ENCODE data around the gene IGSF9B. TPM values are rescaled to one million over a fixed set of nuclear protein-coding genes. Genes with fewer than 3 reads are reported as not detected.

Gene IGSF9B
- polyA plus RNA-seq, 2 donors, result 0.93 to 5.5 TPM

DNA sequence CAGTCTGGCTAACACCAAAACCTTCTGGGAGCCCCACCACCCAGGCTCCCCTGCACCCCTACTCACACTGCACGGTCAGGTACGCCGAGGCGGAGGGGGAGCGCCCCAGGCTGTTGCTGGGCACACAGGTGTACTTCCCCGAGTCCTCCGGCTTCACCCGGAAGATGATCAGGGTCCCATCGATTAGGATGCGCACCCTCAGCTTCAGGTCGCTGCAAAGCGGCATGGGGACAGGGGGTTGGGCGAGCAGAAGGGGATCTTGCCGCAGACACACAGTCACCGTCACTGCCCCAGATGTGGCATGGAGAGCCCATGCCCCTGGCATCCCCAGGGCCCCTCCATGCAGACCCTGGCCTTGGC, 21.2 kb downstream of the IGSF9B start:
- Histone ChIP-seq H3K27me3 (ENCODE audit: control insufficient read depth in 1 of 2, insufficient read depth in 2 of 2, low read length in 2 of 2) (no peaks in the 10 kb centered on the region), H3K9me3 (ENCODE audit: control insufficient read depth in 2 of 2, insufficient read depth in 1 of 2, low read depth in 1 of 2, low read length in 1 of 2) (peaks cover 0 to 9% of the 10 kb centered on the region in 2 donors), H3K4me1 (ENCODE audit: control insufficient read depth in 2 of 2, insufficient read depth in 2 of 2, low read length in 1 of 2) (peaks cover 2 to 5% of the 10 kb centered on the region in 2 donors), H3K27ac (ENCODE audit: low read depth in 2 of 2, low read length in 1 of 2) (no peak overlapping the region), H3K4me3 (ENCODE audit: low read depth in 1 of 2, low read length in 2 of 2) (no peak overlapping the region), H3K36me3 (ENCODE audit: control insufficient read depth in 2 of 2, insufficient read depth in 2 of 2, low read length in 1 of 2) (peaks cover 0 to 11% of the 10 kb centered on the region in 2 donors)
- 95 to 97% methylated on average over 15 of the region's 15 CpGs for WGBS, 2 donors

DNA sequence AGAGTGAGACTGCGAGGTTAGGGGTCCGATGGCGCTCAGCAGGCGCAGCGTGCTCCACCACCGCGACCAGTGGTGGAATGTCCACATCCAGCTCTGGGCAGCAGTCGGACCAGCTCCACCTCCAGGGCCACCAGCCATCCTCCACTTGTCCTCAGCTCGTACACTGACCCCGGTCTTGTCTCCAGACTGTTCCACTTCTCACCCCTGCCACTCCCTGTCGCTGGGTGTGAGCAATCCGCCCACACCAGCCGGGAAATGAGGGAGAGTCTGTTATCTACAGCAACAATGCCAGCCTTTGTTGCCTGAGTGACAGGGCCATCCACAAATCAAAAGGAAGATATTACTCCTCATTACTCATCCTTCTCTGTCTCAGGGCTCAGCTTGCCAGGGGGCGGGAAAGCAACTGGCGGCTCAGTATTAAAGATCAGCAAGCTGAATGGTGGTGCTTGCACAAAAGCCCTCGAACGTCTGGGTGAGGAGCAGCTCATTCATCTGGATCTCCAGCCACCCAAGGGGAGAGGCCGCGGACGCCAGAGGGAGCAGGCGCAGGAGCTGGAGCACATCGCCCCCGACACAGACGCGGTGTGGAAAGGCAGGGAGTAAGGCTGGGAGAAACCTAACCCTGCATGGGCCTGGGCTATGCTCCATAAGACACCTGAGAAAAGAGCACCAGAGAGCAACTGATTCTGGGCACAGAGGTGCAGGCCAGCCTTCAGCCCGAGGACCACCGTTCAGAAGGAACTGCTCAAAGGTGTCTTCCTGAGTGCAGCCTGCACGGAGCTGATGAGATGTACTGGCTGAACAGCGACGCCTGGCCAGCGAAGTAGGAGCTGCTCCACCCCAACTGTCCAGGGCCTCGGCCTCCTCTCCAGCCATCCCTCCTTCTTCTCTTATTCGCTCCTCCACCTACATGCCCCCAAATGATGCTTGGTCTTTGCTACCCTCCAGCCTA, 21.9 kb downstream of the IGSF9B start:
- Histone ChIP-seq H3K4me1 (ENCODE audit: control insufficient read depth in 2 of 2, insufficient read depth in 2 of 2, low read length in 1 of 2) (peaks cover 2 to 5% of the 10 kb centered on the region in 2 donors), H3K4me3 (ENCODE audit: low read depth in 1 of 2, low read length in 2 of 2) (no peak overlapping the region), H3K27ac (ENCODE audit: low read depth in 2 of 2, low read length in 1 of 2) (peak overlapping the region in 1 of 2 donors; percentile 16), H3K9me3 (ENCODE audit: control insufficient read depth in 2 of 2, insufficient read depth in 1 of 2, low read depth in 1 of 2, low read length in 1 of 2) (peaks cover 0 to 4% of the 10 kb centered on the region in 2 donors), H3K27me3 (ENCODE audit: control insufficient read depth in 1 of 2, insufficient read depth in 2 of 2, low read length in 2 of 2) (no peaks in the 10 kb centered on the region), H3K36me3 (ENCODE audit: control insufficient read depth in 2 of 2, insufficient read depth in 2 of 2, low read length in 1 of 2) (peaks cover 0 to 12% of the 10 kb centered on the region in 2 donors)
- WGBS, 2 donors, result 78 to 82% methylated on average over 33 of the region's 33 CpGs

GRCh38 chr11:133934096-133934495, 22.7 kb downstream of the IGSF9B start:
- H3K4me3 ChIP-seq (ENCODE audit: low read depth in 1 of 2, low read length in 2 of 2), result no peak overlapping the region
- no peaks in the 10 kb centered on the region for H3K9me3 ChIP-seq (ENCODE audit: control insufficient read depth in 2 of 2, insufficient read depth in 1 of 2, low read depth in 1 of 2, low read length in 1 of 2)
- peaks cover 2 to 5% of the 10 kb centered on the region in 2 donors for H3K4me1 ChIP-seq (ENCODE audit: control insufficient read depth in 2 of 2, insufficient read depth in 2 of 2, low read length in 1 of 2)
- H3K27ac ChIP-seq (ENCODE audit: low read depth in 2 of 2, low read length in 1 of 2), result no peak overlapping the region
- H3K27me3 ChIP-seq (ENCODE audit: control insufficient read depth in 1 of 2, insufficient read depth in 2 of 2, low read length in 2 of 2), result no peaks in the 10 kb centered on the region
- peaks cover 0 to 12% of the 10 kb centered on the region in 2 donors for H3K36me3 ChIP-seq (ENCODE audit: control insufficient read depth in 2 of 2, insufficient read depth in 2 of 2, low read length in 1 of 2)
- 78 to 79% methylated on average over 11 of the region's 11 CpGs for WGBS, 2 donors

GRCh38 chr11:133931449-133932060, 25.2 kb downstream of the IGSF9B start:
- Histone ChIP-seq H3K27ac (ENCODE audit: low read depth in 2 of 2, low read length in 1 of 2) (no peak overlapping the region), H3K4me1 (ENCODE audit: control insufficient read depth in 2 of 2, insufficient read depth in 2 of 2, low read length in 1 of 2) (peaks cover 11 to 15% of the 10 kb centered on the region in 2 donors), H3K36me3 (ENCODE audit: control insufficient read depth in 2 of 2, insufficient read depth in 2 of 2, low read length in 1 of 2) (peaks cover 0 to 5% of the 10 kb centered on the region in 2 donors), H3K27me3 (ENCODE audit: control insufficient read depth in 1 of 2, insufficient read depth in 2 of 2, low read length in 2 of 2) (no peaks in the 10 kb centered on the region), H3K9me3 (ENCODE audit: control insufficient read depth in 2 of 2, insufficient read depth in 1 of 2, low read depth in 1 of 2, low read length in 1 of 2) (no peaks in the 10 kb centered on the region), H3K4me3 (ENCODE audit: low read depth in 1 of 2, low read length in 2 of 2) (no peak overlapping the region)
- 89 to 91% methylated on average over 19 of the region's 19 CpGs for WGBS, 2 donors

GRCh38 chr11:133930767-133931448, 25.9 kb downstream of the IGSF9B start:
- H3K27me3 ChIP-seq (ENCODE audit: control insufficient read depth in 1 of 2, insufficient read depth in 2 of 2, low read length in 2 of 2), result no peaks in the 10 kb centered on the region
- peaks cover 0 to 3% of the 10 kb centered on the region in 2 donors for H3K36me3 ChIP-seq (ENCODE audit: control insufficient read depth in 2 of 2, insufficient read depth in 2 of 2, low read length in 1 of 2)
- H3K4me1 ChIP-seq (ENCODE audit: control insufficient read depth in 2 of 2, insufficient read depth in 2 of 2, low read length in 1 of 2), result peaks cover 11 to 15% of the 10 kb centered on the region in 2 donors
- peak overlapping the region in 1 of 2 donors; percentile 4 for H3K27ac ChIP-seq (ENCODE audit: low read depth in 2 of 2, low read length in 1 of 2)
- H3K4me3 ChIP-seq (ENCODE audit: low read depth in 1 of 2, low read length in 2 of 2), result no peak overlapping the region
- H3K9me3 ChIP-seq (ENCODE audit: control insufficient read depth in 2 of 2, insufficient read depth in 1 of 2, low read depth in 1 of 2, low read length in 1 of 2), result no peaks in the 10 kb centered on the region
- WGBS, 2 donors, result 71 to 77% methylated on average over 36 of the region's 36 CpGs

GRCh38 chr11:133930053-133930766, 26.6 kb downstream of the IGSF9B start:
- Histone ChIP-seq H3K36me3 (ENCODE audit: control insufficient read depth in 2 of 2, insufficient read depth in 2 of 2, low read length in 1 of 2) (peaks cover 0 to 3% of the 10 kb centered on the region in 2 donors), H3K9me3 (ENCODE audit: control insufficient read depth in 2 of 2, insufficient read depth in 1 of 2, low read depth in 1 of 2, low read length in 1 of 2) (no peaks in the 10 kb centered on the region), H3K4me3 (ENCODE audit: low read depth in 1 of 2, low read length in 2 of 2) (no peak overlapping the region), H3K27me3 (ENCODE audit: control insufficient read depth in 1 of 2, insufficient read depth in 2 of 2, low read length in 2 of 2) (no peaks in the 10 kb centered on the region), H3K4me1 (ENCODE audit: control insufficient read depth in 2 of 2, insufficient read depth in 2 of 2, low read length in 1 of 2) (peaks cover 11 to 15% of the 10 kb centered on the region in 2 donors), H3K27ac (ENCODE audit: low read depth in 2 of 2, low read length in 1 of 2) (no peak overlapping the region)
- WGBS, 2 donors, result 89% methylated on average over 25 to 27 of the region's 27 CpGs

DNA sequence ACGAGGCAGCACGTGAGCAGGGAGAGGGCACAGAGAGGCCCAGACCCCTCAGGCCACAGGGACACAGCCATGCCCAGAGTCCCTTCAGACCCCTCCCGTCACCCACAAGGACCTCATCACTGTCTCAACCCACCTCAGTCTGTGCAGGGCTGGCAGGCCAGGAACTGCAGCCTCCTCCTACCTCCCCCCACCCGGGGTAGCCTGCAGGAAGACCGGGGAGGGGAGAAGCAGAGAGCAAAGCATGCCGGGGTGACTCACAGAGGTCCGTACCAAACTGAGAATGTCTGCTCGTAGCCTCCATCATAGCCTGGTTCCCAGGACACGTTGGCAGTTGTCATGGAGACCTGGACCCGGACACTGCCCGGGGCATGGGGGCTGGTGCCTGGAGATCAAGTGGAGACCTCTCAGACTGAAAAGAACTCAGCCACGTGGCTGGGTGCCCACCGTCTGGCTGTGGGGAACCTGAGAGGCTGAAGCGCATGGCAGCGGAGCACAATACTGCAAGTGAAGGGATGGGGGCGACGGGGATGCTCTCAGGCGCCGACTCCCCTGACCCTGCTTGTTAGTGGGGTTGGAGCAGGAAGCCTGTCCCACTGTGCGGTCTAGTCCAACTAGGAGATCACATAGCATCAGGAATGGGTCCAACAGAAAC, 27.2 kb downstream of the IGSF9B start:
- Histone ChIP-seq H3K36me3 (ENCODE audit: control insufficient read depth in 2 of 2, insufficient read depth in 2 of 2, low read length in 1 of 2) (peaks cover 0 to 3% of the 10 kb centered on the region in 2 donors), H3K4me3 (ENCODE audit: low read depth in 1 of 2, low read length in 2 of 2) (no peak overlapping the region), H3K27me3 (ENCODE audit: control insufficient read depth in 1 of 2, insufficient read depth in 2 of 2, low read length in 2 of 2) (no peaks in the 10 kb centered on the region), H3K9me3 (ENCODE audit: control insufficient read depth in 2 of 2, insufficient read depth in 1 of 2, low read depth in 1 of 2, low read length in 1 of 2) (peaks cover 0 to 3% of the 10 kb centered on the region in 2 donors), H3K4me1 (ENCODE audit: control insufficient read depth in 2 of 2, insufficient read depth in 2 of 2, low read length in 1 of 2) (peaks cover 9 to 10% of the 10 kb centered on the region in 2 donors), H3K27ac (ENCODE audit: low read depth in 2 of 2, low read length in 1 of 2) (peak overlapping the region in 1 of 2 donors; percentile 18)
- 75 to 82% methylated on average over 20 of the region's 20 CpGs for WGBS, 2 donors

GRCh38 chr11:133928628-133929059, 28.1 kb downstream of the IGSF9B start:
- peak overlapping the region in 1 of 2 donors; percentile 13 for H3K27ac ChIP-seq (ENCODE audit: low read depth in 2 of 2, low read length in 1 of 2)
- no peak overlapping the region for H3K4me3 ChIP-seq (ENCODE audit: low read depth in 1 of 2, low read length in 2 of 2)
- WGBS, 2 donors, result 25 to 26% methylated on average over 5 of the region's 5 CpGs
- H3K27me3 ChIP-seq (ENCODE audit: control insufficient read depth in 1 of 2, insufficient read depth in 2 of 2, low read length in 2 of 2), result no peaks in the 10 kb centered on the region
- H3K36me3 ChIP-seq (ENCODE audit: control insufficient read depth in 2 of 2, insufficient read depth in 2 of 2, low read length in 1 of 2), result peaks cover 0 to 3% of the 10 kb centered on the region in 2 donors
- peaks cover 9% of the 10 kb centered on the region in 2 donors for H3K4me1 ChIP-seq (ENCODE audit: control insufficient read depth in 2 of 2, insufficient read depth in 2 of 2, low read length in 1 of 2)
- peaks cover 0 to 3% of the 10 kb centered on the region in 2 donors for H3K9me3 ChIP-seq (ENCODE audit: control insufficient read depth in 2 of 2, insufficient read depth in 1 of 2, low read depth in 1 of 2, low read length in 1 of 2)
